ENCODE measurements around the gene KBTBD3. TPM values are rescaled to one million over a fixed set of nuclear protein-coding genes. Genes with fewer than 3 reads are reported as not detected.

Gene KBTBD3
- total RNA-seq, 1 donor from 2014 or later, result 8.9 TPM

- no peaks in the 10 kb centered on the region for H3K9me3 Mint-ChIP-seq (ENCODE audit: unreplicated experiment)
- no peak for DNase-seq
- no peak for TF ChIP-seq CTCF (IDR thresholded peaks at IDR 0.05; ENCODE audit: partially characterized antibody, unreplicated experiment)
Measured at GRCh38 chr11:106031202-106031810, 45.8 kb downstream of the KBTBD3 start.

DNA sequence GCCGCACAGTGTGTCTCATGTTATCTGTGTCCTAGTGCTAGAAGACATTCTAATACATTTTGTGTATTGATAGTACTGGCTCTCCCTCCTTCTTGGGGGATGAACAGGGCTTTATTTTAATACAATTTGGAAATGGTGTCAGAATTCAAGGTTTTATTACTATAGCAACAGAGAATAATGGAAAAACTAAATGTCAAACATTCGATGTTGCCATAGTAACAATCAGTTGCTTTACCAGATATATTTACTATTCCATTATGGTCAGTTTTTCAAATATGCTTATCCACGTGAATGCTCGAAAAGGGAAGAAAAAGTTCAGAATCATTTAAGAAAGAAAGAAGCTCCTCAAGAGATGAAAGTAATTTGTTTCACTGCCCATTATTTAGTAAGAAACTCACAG lies 46.5 kb downstream of the KBTBD3 start:
- no peak for DNase-seq
- no peak overlapping the region for H3K27ac Mint-ChIP-seq (ENCODE audit: unreplicated experiment)
- no peaks in the 10 kb centered on the region for H3K36me3 Mint-ChIP-seq (ENCODE audit: unreplicated experiment)
- peaks cover 2% of the 10 kb centered on the region for H3K4me1 Mint-ChIP-seq (ENCODE audit: low read depth, unreplicated experiment)
- H3K9me3 Mint-ChIP-seq (ENCODE audit: unreplicated experiment), result no peaks in the 10 kb centered on the region
- no peak overlapping the region for H3K4me3 Mint-ChIP-seq (ENCODE audit: unreplicated experiment)
- no peak for TF ChIP-seq CTCF (IDR thresholded peaks at IDR 0.05; ENCODE audit: partially characterized antibody, unreplicated experiment)
- H3K27me3 Mint-ChIP-seq (ENCODE audit: unreplicated experiment), result no peaks in the 10 kb centered on the region

More at GRCh38 chr11:106031202-106031810, 45.8 kb downstream of the KBTBD3 start:
- Mint-ChIP-seq H3K27ac (ENCODE audit: unreplicated experiment) (no peak overlapping the region), H3K36me3 (ENCODE audit: unreplicated experiment) (no peaks in the 10 kb centered on the region), H3K4me1 (ENCODE audit: low read depth, unreplicated experiment) (peaks cover 2% of the 10 kb centered on the region), H3K27me3 (ENCODE audit: unreplicated experiment) (no peaks in the 10 kb centered on the region), H3K4me3 (ENCODE audit: unreplicated experiment) (no peak overlapping the region)

- Mint-ChIP-seq H3K9me3 (ENCODE audit: unreplicated experiment) (peaks cover 9% of the 10 kb centered on the region), H3K27me3 (ENCODE audit: unreplicated experiment) (peaks cover 3% of the 10 kb centered on the region), H3K4me3 (ENCODE audit: unreplicated experiment) (peak overlapping the region; percentile 96), H3K4me1 (ENCODE audit: low read depth, unreplicated experiment) (peaks cover 24% of the 10 kb centered on the region), H3K27ac (ENCODE audit: unreplicated experiment) (peak overlapping the region; percentile 65), H3K36me3 (ENCODE audit: unreplicated experiment) (no peaks in the 10 kb centered on the region)
- TF ChIP-seq CTCF (IDR thresholded peaks at IDR 0.05; ENCODE audit: partially characterized antibody, unreplicated experiment), result no peak
- no peak for DNase-seq
Measured at GRCh38 chr11:106022795-106023275, 54.3 kb downstream of the KBTBD3 start.

GRCh38 chr11:106021967-106022794 lies 55.0 kb downstream of the KBTBD3 start, which contains the start of gene MSANTD4:
MSANTD4 (minus strand) TSS chr11:106022240; CDS start chr11:106010917, 11,323 bp downstream.
- peak; percentile 96 for DNase-seq
- Mint-ChIP-seq H3K27ac (ENCODE audit: unreplicated experiment) (peak within 1 kb of the TSS; percentile 83), H3K4me3 (ENCODE audit: unreplicated experiment) (peak within 1 kb of the TSS; percentile 96), H3K9me3 (ENCODE audit: unreplicated experiment) (peaks cover 9% of the 10 kb centered on the region), H3K27me3 (ENCODE audit: unreplicated experiment) (peaks cover 3% of the 10 kb centered on the region), H3K36me3 (ENCODE audit: unreplicated experiment) (no peaks in the 10 kb centered on the region), H3K4me1 (ENCODE audit: low read depth, unreplicated experiment) (peaks cover 24% of the 10 kb centered on the region)
- TF ChIP-seq CTCF (IDR thresholded peaks at IDR 0.05; ENCODE audit: partially characterized antibody, unreplicated experiment), result no peak

Measured in glutamatergic neuron (in vitro differentiated cells).